Endometrial microvascular endothelial cells (primary cell): ENCODE data around the gene GTF2I. TPM values are rescaled to one million over a fixed set of nuclear protein-coding genes. Genes with fewer than 3 reads are reported as not detected.
"Not testable (repeated sequence)": the region's sequence is repeated elsewhere in the genome, so short reads cannot be mapped to it uniquely, and the experiment has no call there.

Experiments
- in situ Hi-C: cut with HindIII; loops from 2 replicates; pipeline ENCODE4 v1.10.0; 2017; ENCODE audit warnings: low sequenced_read_pairs, low pct_unique_long_range_greater_than_20kb; ENCODE audit errors: inconsistent ontology term
- total RNA-seq: library from RNA; depleted of rRNA; stranded (reverse); fragments of >200 nt; gene quantifications from one replicate; pipeline ENCODE4 v1.2.3, GENCODE V29; 2015; ENCODE audit errors: inconsistent ontology term

The GTF2I gene
- total RNA-seq, 1 donor from 2014 or later = 93.7 TPM

GRCh38 chr7:74655768-74656440, 1.6 kb upstream of the GTF2I start:
- in situ Hi-C loops = no loop called here

- in situ Hi-C loops = no loop called here
Measured at GRCh38 chr7:74656441-74656836, 1.1 kb upstream of the GTF2I start.

- in situ Hi-C loops = no loop called here
Measured at GRCh38 chr7:74656837-74657691, 454 bp upstream of the GTF2I start.

GRCh38 chr7:74658178-74659004, 873 bp downstream of the GTF2I start:
- in situ Hi-C loops = no loop called here

- in situ Hi-C loops = not testable (repeated sequence)
Measured at GRCh38 chr7:74660202-74660601, 2.7 kb downstream of the GTF2I start.

GRCh38 chr7:74661836-74662794, 4.6 kb downstream of the GTF2I start:
- in situ Hi-C loops = not testable (repeated sequence)

- in situ Hi-C loops = no loop called here
Measured at GRCh38 chr7:74665296-74665938, 7.9 kb downstream of the GTF2I start.

- in situ Hi-C loops = not testable (repeated sequence)
Measured at GRCh38 chr7:74667013-74667412, 9.5 kb downstream of the GTF2I start.

GRCh38 chr7:74667520-74667919, 10.0 kb downstream of the GTF2I start:
- in situ Hi-C loops = not testable (repeated sequence)

- in situ Hi-C loops = no loop called here
Measured at GRCh38 chr7:74671602-74672001, 14.1 kb downstream of the GTF2I start.

GRCh38 chr7:74672343-74672915, 14.9 kb downstream of the GTF2I start:
- in situ Hi-C loops = no loop called here

- in situ Hi-C loops = no loop called here
Measured at GRCh38 chr7:74674166-74674565, 16.6 kb downstream of the GTF2I start.

- in situ Hi-C loops = no loop called here
Measured at GRCh38 chr7:74682829-74683228, 25.3 kb downstream of the GTF2I start.

- in situ Hi-C loops = no loop called here
Measured at GRCh38 chr7:74683799-74684198, 26.3 kb downstream of the GTF2I start.

GRCh38 chr7:74684473-74684872, 27.0 kb downstream of the GTF2I start:
- in situ Hi-C loops = no loop called here

- in situ Hi-C loops = no loop called here
Measured at GRCh38 chr7:74684921-74685320, 27.4 kb downstream of the GTF2I start.

GRCh38 chr7:74690474-74690873, 33.0 kb downstream of the GTF2I start:
- in situ Hi-C loops = no loop called here

GRCh38 chr7:74704419-74704818, 46.9 kb downstream of the GTF2I start:
- in situ Hi-C loops = not testable (repeated sequence)
